Measurements from ENCODE around the gene DNMT3A. TPM values are rescaled to one million over a fixed set of nuclear protein-coding genes. Genes with fewer than 3 reads are reported as not detected.

DNMT3A gene
- total RNA-seq, 1 donor from 2014 or later = 80.2 TPM

DNA sequence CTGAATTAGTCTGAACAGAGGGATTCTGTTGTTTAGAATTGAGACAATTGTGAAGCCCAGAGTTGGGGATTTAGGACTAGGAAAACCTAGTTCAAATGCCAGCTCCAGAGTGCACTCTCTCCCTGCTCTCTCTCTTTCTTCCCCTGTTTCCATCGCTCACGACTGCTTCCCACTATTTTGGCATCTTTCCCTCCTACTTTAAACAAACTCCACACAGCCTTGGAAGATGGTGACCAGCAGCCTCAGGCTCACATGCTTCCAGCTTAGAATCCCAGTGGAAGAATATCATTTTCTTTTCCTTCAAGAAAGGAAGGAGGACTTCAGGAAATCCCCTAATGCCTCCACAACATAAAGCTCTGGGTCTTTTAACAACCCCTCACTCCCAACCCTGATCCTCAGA is 6.1 kb upstream of the DNMT3A start:
- Mint-ChIP-seq H3K27ac (ENCODE audit: unreplicated experiment) (no peak overlapping the region), H3K9me3 (ENCODE audit: unreplicated experiment) (no peaks in the 10 kb centered on the region), H3K36me3 (ENCODE audit: unreplicated experiment) (no peaks in the 10 kb centered on the region), H3K27me3 (ENCODE audit: unreplicated experiment) (no peaks in the 10 kb centered on the region), H3K4me3 (ENCODE audit: unreplicated experiment) (no peak overlapping the region), H3K4me1 (ENCODE audit: unreplicated experiment) (peaks cover 4% of the 10 kb centered on the region)
- TF ChIP-seq CTCF (IDR thresholded peaks at IDR 0.05) = no peak
- DNase-seq (ENCODE audit: extremely low spot score, unreplicated experiment) = no peak

DNA sequence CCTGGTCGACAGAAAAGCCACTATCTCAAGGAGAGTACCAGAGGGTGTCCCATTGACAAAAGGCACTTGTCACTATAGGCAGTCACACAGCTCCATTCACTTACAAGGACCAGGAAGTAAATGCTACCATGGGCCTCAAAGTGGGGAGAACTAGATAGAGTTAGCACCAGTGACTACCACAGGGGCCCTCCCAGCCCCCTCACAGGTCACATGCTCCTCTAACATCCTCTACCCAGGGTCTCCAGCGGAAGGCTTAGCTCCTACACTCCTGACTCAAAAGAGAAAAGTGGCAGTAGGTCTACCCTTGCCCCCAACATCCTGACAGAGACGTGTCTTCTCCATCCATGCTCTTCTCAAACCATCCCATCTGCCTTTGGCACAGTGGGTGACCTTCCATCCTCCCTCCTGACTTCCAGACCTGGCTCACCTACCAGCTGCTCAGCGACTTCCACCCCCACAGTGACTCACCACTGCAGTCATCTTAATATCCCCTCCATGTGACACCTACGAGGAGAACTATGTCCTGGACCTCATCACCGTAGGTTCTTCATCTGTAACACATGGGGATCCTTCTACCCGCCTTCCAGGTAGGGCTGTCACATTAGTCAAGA is 5.6 kb upstream of the DNMT3A start:
- no peak for TF ChIP-seq CTCF (IDR thresholded peaks at IDR 0.05)
- Mint-ChIP-seq H3K27ac (ENCODE audit: unreplicated experiment) (no peak overlapping the region), H3K27me3 (ENCODE audit: unreplicated experiment) (no peaks in the 10 kb centered on the region), H3K9me3 (ENCODE audit: unreplicated experiment) (no peaks in the 10 kb centered on the region), H3K36me3 (ENCODE audit: unreplicated experiment) (no peaks in the 10 kb centered on the region), H3K4me3 (ENCODE audit: unreplicated experiment) (no peak overlapping the region), H3K4me1 (ENCODE audit: unreplicated experiment) (peaks cover 6% of the 10 kb centered on the region)
- DNase-seq (ENCODE audit: extremely low spot score, unreplicated experiment) = no peak

DNA sequence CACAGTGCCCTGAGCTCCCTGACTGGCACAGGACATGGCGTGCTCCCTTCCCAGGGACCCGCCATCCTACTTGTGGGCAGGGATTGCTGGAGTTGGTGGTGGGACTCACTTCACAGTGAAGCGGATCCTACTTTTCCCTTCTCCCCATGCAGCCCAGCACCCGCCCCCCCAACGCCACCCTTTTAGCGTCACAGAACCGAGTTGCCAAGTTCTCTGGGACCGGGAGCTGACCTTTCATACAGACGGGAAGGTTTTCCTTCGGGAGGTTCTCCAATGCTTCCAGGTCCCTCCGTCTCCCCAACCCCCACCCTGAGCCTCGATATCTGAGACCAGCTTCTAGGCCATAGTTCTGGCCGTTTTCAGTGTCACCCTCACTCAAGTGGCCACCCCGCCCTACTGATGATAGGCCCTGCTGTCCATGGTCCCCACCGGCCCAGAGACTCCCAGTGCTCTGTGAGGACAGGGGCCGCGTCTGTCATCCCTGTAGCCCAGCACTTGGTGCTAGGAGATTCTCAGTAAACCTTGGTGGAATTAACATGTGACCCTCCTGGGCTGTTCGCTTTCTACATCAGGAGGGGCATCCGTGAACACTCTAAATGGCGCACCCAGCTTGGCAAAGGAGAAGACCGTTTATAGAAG is 1.6 kb upstream of the DNMT3A start:
- Mint-ChIP-seq H3K36me3 (ENCODE audit: unreplicated experiment) (no peaks in the 10 kb centered on the region), H3K27ac (ENCODE audit: unreplicated experiment) (no peak overlapping the region), H3K27me3 (ENCODE audit: unreplicated experiment) (no peaks in the 10 kb centered on the region), H3K4me3 (ENCODE audit: unreplicated experiment) (peak overlapping the region; percentile 50), H3K4me1 (ENCODE audit: unreplicated experiment) (peaks cover 15% of the 10 kb centered on the region), H3K9me3 (ENCODE audit: unreplicated experiment) (no peaks in the 10 kb centered on the region)
- TF ChIP-seq CTCF (IDR thresholded peaks at IDR 0.05) = no peak
- no peak for DNase-seq (ENCODE audit: extremely low spot score, unreplicated experiment)

- Mint-ChIP-seq H3K9me3 (ENCODE audit: unreplicated experiment) (no peaks in the 10 kb centered on the region), H3K4me1 (ENCODE audit: unreplicated experiment) (peaks cover 18% of the 10 kb centered on the region), H3K4me3 (ENCODE audit: unreplicated experiment) (peak overlapping the region; percentile 72), H3K27ac (ENCODE audit: unreplicated experiment) (no peak overlapping the region), H3K27me3 (ENCODE audit: unreplicated experiment) (no peaks in the 10 kb centered on the region), H3K36me3 (ENCODE audit: unreplicated experiment) (no peaks in the 10 kb centered on the region)
- peak; percentile 97 for TF ChIP-seq CTCF (IDR thresholded peaks at IDR 0.05)
- peak; percentile 95 for DNase-seq (ENCODE audit: extremely low spot score, unreplicated experiment)
Measured at GRCh38 chr2:25342372-25343186, 854 bp upstream of the DNMT3A start.

Measured in osteocyte (in vitro differentiated cells).